ENCODE results near the gene SUPV3L1.

DNA sequence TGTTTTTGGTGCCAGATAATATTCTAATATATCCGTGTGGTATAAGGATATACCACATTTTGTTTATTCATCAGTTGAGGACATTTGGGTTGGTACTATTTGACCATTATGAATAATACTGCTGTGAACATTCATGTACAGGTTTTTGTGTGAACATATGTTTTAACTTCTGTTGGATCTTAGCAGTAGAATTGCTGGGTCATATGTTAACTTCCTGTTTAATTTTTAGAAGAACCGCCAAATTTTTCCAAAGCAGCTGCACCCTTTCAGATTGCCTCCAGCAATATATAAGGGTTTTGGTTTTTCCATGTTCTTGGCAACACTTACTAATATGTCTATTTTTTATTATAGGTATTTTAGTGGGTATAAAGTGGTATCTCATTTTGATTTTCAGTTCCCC lies 33.3 kb upstream of the SUPV3L1 start:
- TF ChIP-seq, protein P1, sequence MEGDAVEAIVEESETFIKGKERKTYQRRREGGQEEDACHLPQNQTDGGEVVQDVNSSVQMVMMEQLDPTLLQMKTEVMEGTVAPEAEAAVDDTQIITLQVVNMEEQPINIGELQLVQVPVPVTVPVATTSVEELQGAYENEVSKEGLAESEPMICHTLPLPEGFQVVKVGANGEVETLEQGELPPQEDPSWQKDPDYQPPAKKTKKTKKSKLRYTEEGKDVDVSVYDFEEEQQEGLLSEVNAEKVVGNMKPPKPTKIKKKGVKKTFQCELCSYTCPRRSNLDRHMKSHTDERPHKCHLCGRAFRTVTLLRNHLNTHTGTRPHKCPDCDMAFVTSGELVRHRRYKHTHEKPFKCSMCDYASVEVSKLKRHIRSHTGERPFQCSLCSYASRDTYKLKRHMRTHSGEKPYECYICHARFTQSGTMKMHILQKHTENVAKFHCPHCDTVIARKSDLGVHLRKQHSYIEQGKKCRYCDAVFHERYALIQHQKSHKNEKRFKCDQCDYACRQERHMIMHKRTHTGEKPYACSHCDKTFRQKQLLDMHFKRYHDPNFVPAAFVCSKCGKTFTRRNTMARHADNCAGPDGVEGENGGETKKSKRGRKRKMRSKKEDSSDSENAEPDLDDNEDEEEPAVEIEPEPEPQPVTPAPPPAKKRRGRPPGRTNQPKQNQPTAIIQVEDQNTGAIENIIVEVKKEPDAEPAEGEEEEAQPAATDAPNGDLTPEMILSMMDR (IDR thresholded peaks at IDR 0.05) = no peak
- no peak for TF ChIP-seq POLR2AphosphoS5 (IDR thresholded peaks at IDR 0.05)
- no peak for TF ChIP-seq POLR2A (IDR thresholded peaks at IDR 0.05)
- no peak for TF ChIP-seq EP300 (IDR thresholded peaks at IDR 0.05)

All from sigmoid colon (tissue), 4 donors.